Measurements from ENCODE around the gene ASB13.

Gene ASB13

GRCh38 chr10:5668429-5668828, 2.0 kb upstream of the ASB13 start:
- no peak for DNase-seq

- no peak for DNase-seq
Observed at GRCh38 chr10:5666841-5667630, 641 bp upstream of the ASB13 start.

GRCh38 chr10:5665373-5666007, 905 bp downstream of the ASB13 start:
- no peak for DNase-seq

- DNase-seq = no peak
Observed at GRCh38 chr10:5663692-5664427, 2.5 kb downstream of the ASB13 start.

- no peak for DNase-seq
Observed at GRCh38 chr10:5662708-5663579, 3.5 kb downstream of the ASB13 start.

- DNase-seq = no peak
Observed at GRCh38 chr10:5661043-5661442, 5.4 kb downstream of the ASB13 start.

GRCh38 chr10:5659702-5660528, 6.5 kb downstream of the ASB13 start:
- peak; percentile 30 for DNase-seq

DNA sequence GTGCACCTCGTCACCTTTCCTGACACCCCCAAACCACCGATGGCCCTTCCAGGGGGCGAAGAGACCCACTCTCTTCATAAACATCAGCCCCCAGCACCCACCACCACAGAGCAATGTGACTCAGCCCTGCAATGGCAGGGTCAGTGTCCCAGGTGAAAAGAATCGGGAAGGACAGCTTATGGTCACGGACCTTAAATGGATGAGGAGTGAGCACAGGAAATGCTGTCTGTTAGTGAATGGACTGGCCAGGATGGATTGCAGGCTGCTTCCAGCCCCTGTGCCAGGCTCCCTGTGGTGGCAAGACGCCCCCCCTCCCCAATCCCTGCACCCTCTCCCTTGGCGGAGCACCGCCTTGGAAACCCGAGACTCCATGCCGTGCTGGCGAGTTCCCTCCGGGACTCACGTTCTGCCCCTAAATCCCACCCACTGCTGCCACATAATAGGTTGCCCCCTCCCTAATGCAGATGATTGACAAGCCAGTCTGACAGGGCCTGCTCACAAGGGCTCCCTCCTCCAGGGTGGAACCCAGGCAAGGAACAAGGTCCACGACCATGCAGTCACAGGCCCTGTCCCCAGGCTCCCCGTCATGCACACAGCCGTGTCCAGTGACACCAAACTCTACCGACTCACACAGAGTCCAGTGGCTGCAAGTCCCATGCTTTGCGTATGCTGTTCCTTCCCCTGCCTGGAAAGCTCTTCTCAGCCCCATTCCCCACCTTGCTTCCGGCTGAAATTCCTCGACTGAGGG, 7.3 kb downstream of the ASB13 start:
- no peak for DNase-seq

- DNase-seq = peak; percentile 13
Observed at GRCh38 chr10:5656737-5657579, 9.4 kb downstream of the ASB13 start.

DNA sequence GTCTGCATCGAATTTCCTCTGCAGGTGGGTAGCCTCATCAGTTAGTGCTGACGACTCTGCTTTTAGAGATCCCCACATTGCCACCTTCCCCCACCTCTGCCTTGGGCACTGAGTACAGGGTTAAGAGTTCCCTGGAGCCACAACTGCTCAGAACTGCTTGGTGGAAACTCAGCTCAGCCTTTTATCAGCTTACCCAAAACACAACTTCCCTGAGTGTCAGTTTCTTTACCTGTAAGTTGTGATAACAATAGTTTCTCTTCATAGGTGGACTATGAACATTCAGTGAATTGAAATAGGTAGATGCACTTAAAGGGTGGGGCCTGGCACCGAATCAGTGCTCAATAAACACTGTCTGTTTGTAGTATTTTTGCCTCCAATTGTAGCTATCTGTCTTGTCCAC, 11.3 kb downstream of the ASB13 start:
- DNase-seq = no peak

- no peak for DNase-seq
Observed at GRCh38 chr10:5654218-5654755, 12.1 kb downstream of the ASB13 start.

DNA sequence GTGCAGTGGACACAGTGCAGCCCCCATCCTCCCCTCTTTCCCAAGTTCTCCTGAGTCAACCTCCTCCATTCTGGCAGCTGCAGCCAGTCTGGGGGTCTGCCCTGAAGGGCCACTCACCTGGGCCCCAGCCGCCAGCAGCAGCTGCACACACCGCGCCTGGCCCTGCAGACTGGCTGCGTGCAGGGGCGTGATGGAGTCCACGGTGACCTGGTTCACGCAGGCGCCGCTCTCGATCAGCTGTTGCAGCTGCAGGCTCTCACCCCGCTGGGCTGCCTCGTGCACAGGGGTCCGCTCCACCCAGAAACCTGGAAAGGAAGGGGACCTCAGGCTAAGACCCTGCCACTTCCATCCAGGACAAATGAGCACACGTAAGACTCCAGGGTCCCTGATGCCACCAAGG, 13.6 kb downstream of the ASB13 start:
- DNase-seq = no peak

DNA sequence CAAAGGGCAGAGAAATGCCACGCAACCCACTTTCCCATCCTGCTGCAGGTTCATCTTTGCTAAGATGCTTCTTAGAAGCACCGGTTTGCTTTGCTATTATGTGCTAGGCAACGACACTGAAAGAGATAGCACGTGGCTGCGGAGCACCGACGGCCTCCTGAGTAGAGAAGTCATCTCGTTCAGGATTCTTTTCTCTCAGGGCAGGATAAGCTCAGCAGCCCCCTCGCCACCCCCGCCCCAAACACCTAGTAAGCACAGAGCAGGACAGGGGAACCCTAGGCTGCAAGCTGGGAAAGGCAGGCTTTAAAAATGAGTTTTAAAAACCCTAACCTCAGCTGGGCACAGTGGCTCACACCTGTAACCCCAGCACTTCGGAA, 15.0 kb downstream of the ASB13 start:
- no peak for DNase-seq

DNA sequence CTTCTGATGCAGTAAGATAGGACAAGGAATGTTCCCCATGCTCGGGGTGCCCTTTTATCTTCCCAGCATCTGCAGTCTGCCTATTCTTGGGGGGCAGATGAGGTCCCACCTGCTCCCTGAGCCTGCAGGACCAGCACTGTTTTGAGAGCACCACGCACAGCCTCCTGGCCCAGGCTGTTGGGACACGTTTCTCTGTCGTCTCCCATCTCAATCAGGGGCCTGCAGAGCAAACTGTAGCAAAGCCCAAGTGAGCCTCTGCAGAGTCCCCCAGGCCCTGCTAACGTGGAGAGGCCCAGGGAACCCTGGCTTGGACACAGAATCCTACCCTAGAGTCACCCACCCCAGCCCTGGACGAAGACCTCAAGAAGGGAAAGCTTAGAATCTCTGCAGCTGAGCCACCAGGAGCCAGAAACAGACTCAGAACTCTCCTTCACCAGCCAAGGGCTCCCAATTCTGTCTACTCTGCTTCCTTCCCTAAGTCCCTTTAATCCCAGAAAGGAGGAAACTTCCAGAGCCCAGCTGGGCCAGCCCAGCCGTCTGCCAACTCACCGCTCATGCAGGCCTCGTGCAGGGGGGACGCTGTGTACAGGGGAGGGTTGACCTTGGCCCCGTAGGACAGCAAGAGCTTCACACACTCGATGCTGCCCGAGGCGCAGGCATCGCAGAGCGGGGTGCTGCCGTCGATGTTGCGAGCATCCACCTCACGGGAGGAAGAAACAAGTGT, 15.6 kb downstream of the ASB13 start:
- no peak for DNase-seq

DNA sequence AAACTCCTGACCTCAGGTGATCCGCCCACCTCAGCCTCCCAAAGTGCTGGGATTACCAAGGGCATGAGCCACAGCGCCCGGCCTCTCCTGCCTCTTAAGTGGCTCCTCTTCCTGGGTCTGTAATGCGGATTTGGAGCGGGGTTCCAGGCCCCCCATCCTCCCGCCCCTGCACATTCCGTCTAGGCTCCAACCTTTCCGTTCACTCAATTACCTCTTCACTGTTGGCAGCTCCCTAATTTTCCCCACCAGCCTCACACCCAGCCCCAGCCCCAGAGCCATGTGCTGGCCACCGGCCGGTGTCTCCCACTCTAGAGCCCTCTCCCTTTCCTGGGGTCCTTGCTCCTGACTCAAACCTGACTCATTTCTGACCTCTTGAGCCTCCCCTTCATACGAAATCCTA, 16.6 kb downstream of the ASB13 start:
- DNase-seq = no peak

DNA sequence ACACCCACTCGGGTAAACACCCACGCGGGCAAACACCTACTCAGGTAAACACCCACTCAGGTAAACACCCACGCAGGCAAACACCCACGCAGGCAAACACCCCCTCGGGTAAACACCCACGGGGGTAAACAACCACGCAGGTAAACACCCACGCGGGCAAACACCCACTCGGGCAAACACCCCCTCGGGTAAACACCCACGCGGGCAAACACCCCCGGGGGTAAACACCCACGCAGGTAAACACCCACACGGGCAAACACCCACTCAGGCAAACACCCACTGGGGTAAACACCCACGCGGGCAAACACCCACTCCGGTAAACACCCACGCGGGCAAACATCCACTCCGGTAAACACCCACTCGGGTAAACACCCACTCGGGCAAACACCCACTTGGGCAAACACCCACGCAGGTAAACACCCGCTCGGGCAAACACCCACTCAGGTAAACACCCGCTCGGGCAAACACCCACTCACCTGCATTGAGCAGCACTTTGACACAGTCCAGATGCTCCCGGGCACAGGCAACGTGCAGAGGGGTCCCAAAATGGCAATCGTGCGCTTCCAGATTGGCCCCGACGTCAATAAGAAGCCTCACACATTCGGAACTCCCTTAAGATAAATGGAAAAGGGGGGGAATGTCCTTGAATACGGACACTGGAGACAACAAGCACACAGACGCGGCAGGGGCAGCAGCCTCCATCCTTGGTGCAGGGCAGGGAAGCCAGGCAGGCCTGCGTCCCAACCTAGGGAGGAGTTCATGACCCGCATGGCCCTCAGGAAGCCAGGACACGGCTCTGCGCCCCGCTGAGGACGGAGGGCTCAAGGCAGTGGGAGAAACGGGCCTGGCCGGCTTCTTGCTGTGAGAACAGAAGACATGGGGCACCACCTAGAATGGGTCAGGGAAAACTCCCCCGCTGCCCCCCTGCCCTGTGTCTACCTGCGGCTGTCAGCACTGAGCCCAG, 17.6 kb downstream of the ASB13 start:
- DNase-seq = no peak

GRCh38 chr10:5647507-5648240, 18.7 kb downstream of the ASB13 start:
- DNase-seq = no peak

Data from CD4-positive, alpha-beta T cell treated with Interleukin-4 for 4 hours (primary cell).